H1 (cell line): Measurements from ENCODE around the gene ABI3BP. TPM values are rescaled to one million over a fixed set of nuclear protein-coding genes. Genes with fewer than 3 reads are reported as not detected.

Experiments
- CHD7 ChIP-seq: fragments of 300-600 bp; sonication (generic); IDR thresholded peaks from 2 replicates; pipeline ENCODE4 v1.7.1; 2012; ENCODE audit warnings: low read length, moderate library complexity, mild to moderate bottlenecking, inconsistent platforms; ENCODE audit not compliant: insufficient replicate concordance
- E2F6 ChIP-seq: IDR thresholded peaks from 2 replicates; pipeline ENCODE4 v1.6.1; 2012; ENCODE audit warnings: inconsistent platforms
- EGR1 ChIP-seq: IDR thresholded peaks from 2 replicates; pipeline ENCODE4 v1.6.1; 2011; ENCODE audit warnings: low read depth, low read length, borderline replicate concordance
- GTF2F1 ChIP-seq: IDR thresholded peaks from 2 replicates; pipeline ENCODE4 v1.6.1; 2012; ENCODE audit warnings: low read depth, low read length, improper control_type of control experiment, borderline replicate concordance
- JUND ChIP-seq: IDR thresholded peaks from 2 replicates; pipeline ENCODE4 v1.6.1; 2011; ENCODE audit warnings: mild to moderate bottlenecking, improper control_type of control experiment, low read length
- KDM4A ChIP-seq: IDR thresholded peaks from one replicate; pipeline ENCODE4 v1.7.1; 2012; ENCODE audit warnings: low read depth, mild to moderate bottlenecking, moderate library complexity, low read length, inconsistent platforms; ENCODE audit not compliant: severe bottlenecking
- MAFK ChIP-seq: IDR thresholded peaks from 2 replicates; pipeline ENCODE4 v1.6.1; 2012; ENCODE audit warnings: low read depth, mild to moderate bottlenecking, improper control_type of control experiment, low read length
- MAX ChIP-seq: IDR thresholded peaks from 2 replicates; pipeline ENCODE4 v1.6.1; 2012; ENCODE audit warnings: inconsistent platforms
- RNF2 ChIP-seq: fragments of 200-900, 300-1000 bp; sonication (generic); IDR thresholded peaks from 2 replicates; pipeline ENCODE4 v1.7.1; 2016; ENCODE audit warnings: borderline replicate concordance, low read depth, mild to moderate bottlenecking, antibody characterized with exemption, low read length; ENCODE audit not compliant: poor library complexity, severe bottlenecking; ENCODE audit errors: missing control alignments
- SIX5 ChIP-seq: IDR thresholded peaks from 2 replicates; pipeline ENCODE4 v1.6.1; 2011; ENCODE audit warnings: mild to moderate bottlenecking, low read depth, low read length
- SRF ChIP-seq: IDR thresholded peaks from 2 replicates; pipeline ENCODE4 v1.6.1; 2011; ENCODE audit warnings: mild to moderate bottlenecking, low read depth, low read length, moderate library complexity
- polyA plus RNA-seq, 7 experiments: library from polyadenylated mRNA; depleted of rRNA in 3 of 7; stranded (reverse) in 5 of 7; unstranded in 2 of 7; fragments of >200 nt in 5 of 7; fragments of 200-250 nt in 2 of 7; gene quantifications; 1 replicate in 5 of 7; 2 replicates in 1 of 7; 4 replicates in 1 of 7; pipeline versions ENCODE4 v1.2.1 to v1.2.3, GENCODE V29; 2011 to 2013; ENCODE audit warnings: missing spikeins in 2 of 7, mixed read lengths in 2 of 7
- total RNA-seq: library from RNA; stranded (reverse); fragmentation: NEBNext Ultra II Directional; extraction: Animal tissue kit (Norgen Biotek cat#: 25700); gene quantifications from 2 replicates; pipeline ENCODE4 v1.2.1, GENCODE V29; 2021

The ABI3BP gene
- total and polyA plus RNA-seq, 2 of the 8 experiments (the other 6 are each of a cell fraction or from before 2014, with no cell fraction given) = 0.08 to 0.32 TPM

- TF ChIP-seq CHD7 (no peak), MAFK (no peak), MAX (no peak), E2F6 (no peak), SIX5 (no peak), SRF (no peak), GTF2F1 (no peak), JUND (no peak), KDM4A (no peak), EGR1 (no peak), RNF2 (no peak)
These were observed 195.2 kb downstream of the ABI3BP start (continued) for GRCh38 chr3:100798012-100798411.
